Measurements from ENCODE around the gene GSK3A. TPM values are rescaled to one million over a fixed set of nuclear protein-coding genes. Genes with fewer than 3 reads are reported as not detected.

Gene GSK3A
- total RNA-seq, 1 experiment from 2014 or later: 50.8 TPM

DNA sequence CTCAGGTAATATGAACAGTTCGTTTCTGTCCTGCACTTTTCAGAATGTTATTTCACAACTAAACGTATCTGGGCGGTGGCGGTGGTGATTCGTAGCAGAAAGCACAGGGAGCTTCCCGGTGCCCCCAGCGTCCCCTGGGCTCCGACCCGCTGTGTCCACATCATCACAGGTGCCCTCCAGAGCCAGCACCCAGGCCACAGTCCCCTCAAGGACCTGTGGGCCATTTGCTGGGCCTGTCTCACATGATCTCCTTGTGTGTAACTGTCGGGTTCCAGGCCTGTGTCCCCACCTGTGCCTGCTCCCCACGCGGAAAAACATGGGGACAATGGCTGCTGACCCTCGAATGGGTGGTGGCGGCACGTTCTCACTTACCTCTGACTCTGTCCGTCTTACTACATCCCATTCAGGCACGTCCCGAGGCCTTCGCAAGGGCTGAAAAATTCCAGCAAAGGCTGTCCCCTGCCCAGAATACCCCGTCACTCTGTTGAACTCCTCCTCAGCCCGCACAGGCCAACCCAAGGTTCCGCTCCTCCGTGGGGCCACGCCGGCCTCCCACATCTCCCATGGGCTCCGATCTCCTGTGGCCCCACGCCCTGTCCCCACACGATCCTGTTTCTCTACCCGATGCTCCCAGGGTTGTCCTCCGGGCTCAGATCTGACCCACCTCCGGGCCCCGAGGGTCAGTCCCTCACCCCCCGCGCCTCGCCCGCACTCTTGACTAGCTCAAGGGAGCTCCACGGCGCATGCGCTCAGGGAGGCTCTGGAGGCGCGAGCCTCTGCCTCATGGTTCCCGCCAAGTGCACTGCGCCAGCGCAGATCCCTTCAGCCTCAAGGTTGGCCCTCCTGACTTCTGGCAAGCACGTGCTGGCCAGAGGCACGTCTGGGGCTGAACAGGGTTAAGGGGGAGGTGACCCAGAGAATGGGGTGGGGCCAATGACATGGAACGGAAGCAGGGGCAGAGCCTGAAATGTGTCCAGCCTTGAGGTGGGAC is 46.1 kb downstream of the GSK3A start:
- Mint-ChIP-seq H3K4me3 (no peak overlapping the region), H3K36me3 (peaks cover 52% of the 10 kb centered on the region)
- CTCF ChIA-PET: interaction anchor here (1.6 kb wide), 1 partner anchor 87 kb away, joined by 5 read pairs; no protein-coding TSS in a partner anchor
- TF ChIP-seq, protein P1, sequence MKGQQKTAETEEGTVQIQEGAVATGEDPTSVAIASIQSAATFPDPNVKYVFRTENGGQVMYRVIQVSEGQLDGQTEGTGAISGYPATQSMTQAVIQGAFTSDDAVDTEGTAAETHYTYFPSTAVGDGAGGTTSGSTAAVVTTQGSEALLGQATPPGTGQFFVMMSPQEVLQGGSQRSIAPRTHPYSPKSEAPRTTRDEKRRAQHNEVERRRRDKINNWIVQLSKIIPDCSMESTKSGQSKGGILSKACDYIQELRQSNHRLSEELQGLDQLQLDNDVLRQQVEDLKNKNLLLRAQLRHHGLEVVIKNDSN (CRISPR knock-in tag; IDR thresholded peaks at IDR 0.05): peak; percentile 32; the same call in 1 of the 2 replicates
- TF ChIP-seq FOXP1 (CRISPR knock-in tag; IDR thresholded peaks at IDR 0.05; ENCODE audit: borderline replicate concordance) (peak; percentile 83; the same call in 1 of the 2 replicates), ETV6 (CRISPR knock-in tag; IDR thresholded peaks at IDR 0.05) (peak; percentile 39; the same call in 1 of the 2 replicates), NFE2L1 (CRISPR knock-in tag; IDR thresholded peaks at IDR 0.05) (peak; percentile 52; the same call in 1 of the 2 replicates), FOXK1 (CRISPR knock-in tag; IDR thresholded peaks at IDR 0.05) (no peak), NFYB (CRISPR knock-in tag; conservative IDR thresholded peaks at IDR 0.05; ENCODE audit: low read depth) (no peak), FOXJ3 (CRISPR knock-in tag; IDR thresholded peaks at IDR 0.05; ENCODE audit: borderline replicate concordance) (no peak), IRF2 (CRISPR knock-in tag; IDR thresholded peaks at IDR 0.05; ENCODE audit: borderline replicate concordance, low read depth) (no peak), ZNF671 (CRISPR knock-in tag; IDR thresholded peaks at IDR 0.05) (no peak), OVOL2 (CRISPR knock-in tag; IDR thresholded peaks at IDR 0.05; ENCODE audit: borderline replicate concordance) (no peak), ZNF121 (CRISPR knock-in tag; IDR thresholded peaks at IDR 0.05) (0 out of 2 replicates have a peak, but pooled peaks have one; percentile 7), MXD4 (CRISPR knock-in tag; IDR thresholded peaks at IDR 0.05; ENCODE audit: borderline replicate concordance) (no peak), NR2C2 (CRISPR knock-in tag; IDR thresholded peaks at IDR 0.05) (0 out of 2 replicates have a peak, but pooled peaks have one; percentile 16), ZBTB21 (CRISPR knock-in tag; IDR thresholded peaks at IDR 0.05; ENCODE audit: borderline replicate concordance) (0 out of 2 replicates have a peak, but pooled peaks have one; percentile 59), ESRRA (CRISPR knock-in tag; IDR thresholded peaks at IDR 0.05; ENCODE audit: borderline replicate concordance) (no peak)
- TF ChIP-seq, protein P2, sequence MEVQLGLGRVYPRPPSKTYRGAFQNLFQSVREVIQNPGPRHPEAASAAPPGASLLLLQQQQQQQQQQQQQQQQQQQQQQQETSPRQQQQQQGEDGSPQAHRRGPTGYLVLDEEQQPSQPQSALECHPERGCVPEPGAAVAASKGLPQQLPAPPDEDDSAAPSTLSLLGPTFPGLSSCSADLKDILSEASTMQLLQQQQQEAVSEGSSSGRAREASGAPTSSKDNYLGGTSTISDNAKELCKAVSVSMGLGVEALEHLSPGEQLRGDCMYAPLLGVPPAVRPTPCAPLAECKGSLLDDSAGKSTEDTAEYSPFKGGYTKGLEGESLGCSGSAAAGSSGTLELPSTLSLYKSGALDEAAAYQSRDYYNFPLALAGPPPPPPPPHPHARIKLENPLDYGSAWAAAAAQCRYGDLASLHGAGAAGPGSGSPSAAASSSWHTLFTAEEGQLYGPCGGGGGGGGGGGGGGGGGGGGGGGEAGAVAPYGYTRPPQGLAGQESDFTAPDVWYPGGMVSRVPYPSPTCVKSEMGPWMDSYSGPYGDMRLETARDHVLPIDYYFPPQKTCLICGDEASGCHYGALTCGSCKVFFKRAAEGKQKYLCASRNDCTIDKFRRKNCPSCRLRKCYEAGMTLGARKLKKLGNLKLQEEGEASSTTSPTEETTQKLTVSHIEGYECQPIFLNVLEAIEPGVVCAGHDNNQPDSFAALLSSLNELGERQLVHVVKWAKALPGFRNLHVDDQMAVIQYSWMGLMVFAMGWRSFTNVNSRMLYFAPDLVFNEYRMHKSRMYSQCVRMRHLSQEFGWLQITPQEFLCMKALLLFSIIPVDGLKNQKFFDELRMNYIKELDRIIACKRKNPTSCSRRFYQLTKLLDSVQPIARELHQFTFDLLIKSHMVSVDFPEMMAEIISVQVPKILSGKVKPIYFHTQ (CRISPR knock-in tag; IDR thresholded peaks at IDR 0.05): no peak
- TF ChIP-seq, protein P3, sequence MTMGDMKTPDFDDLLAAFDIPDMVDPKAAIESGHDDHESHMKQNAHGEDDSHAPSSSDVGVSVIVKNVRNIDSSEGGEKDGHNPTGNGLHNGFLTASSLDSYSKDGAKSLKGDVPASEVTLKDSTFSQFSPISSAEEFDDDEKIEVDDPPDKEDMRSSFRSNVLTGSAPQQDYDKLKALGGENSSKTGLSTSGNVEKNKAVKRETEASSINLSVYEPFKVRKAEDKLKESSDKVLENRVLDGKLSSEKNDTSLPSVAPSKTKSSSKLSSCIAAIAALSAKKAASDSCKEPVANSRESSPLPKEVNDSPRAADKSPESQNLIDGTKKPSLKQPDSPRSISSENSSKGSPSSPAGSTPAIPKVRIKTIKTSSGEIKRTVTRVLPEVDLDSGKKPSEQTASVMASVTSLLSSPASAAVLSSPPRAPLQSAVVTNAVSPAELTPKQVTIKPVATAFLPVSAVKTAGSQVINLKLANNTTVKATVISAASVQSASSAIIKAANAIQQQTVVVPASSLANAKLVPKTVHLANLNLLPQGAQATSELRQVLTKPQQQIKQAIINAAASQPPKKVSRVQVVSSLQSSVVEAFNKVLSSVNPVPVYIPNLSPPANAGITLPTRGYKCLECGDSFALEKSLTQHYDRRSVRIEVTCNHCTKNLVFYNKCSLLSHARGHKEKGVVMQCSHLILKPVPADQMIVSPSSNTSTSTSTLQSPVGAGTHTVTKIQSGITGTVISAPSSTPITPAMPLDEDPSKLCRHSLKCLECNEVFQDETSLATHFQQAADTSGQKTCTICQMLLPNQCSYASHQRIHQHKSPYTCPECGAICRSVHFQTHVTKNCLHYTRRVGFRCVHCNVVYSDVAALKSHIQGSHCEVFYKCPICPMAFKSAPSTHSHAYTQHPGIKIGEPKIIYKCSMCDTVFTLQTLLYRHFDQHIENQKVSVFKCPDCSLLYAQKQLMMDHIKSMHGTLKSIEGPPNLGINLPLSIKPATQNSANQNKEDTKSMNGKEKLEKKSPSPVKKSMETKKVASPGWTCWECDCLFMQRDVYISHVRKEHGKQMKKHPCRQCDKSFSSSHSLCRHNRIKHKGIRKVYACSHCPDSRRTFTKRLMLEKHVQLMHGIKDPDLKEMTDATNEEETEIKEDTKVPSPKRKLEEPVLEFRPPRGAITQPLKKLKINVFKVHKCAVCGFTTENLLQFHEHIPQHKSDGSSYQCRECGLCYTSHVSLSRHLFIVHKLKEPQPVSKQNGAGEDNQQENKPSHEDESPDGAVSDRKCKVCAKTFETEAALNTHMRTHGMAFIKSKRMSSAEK (CRISPR knock-in tag; IDR thresholded peaks at IDR 0.05; ENCODE audit: borderline replicate concordance): 0 out of 2 replicates have a peak, but pooled peaks have one; percentile 51
- TF ChIP-seq, protein P4, sequence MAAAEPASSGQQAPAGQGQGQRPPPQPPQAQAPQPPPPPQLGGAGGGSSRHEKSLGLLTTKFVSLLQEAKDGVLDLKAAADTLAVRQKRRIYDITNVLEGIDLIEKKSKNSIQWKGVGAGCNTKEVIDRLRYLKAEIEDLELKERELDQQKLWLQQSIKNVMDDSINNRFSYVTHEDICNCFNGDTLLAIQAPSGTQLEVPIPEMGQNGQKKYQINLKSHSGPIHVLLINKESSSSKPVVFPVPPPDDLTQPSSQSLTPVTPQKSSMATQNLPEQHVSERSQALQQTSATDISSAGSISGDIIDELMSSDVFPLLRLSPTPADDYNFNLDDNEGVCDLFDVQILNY (CRISPR knock-in tag; IDR thresholded peaks at IDR 0.05): 0 out of 2 replicates have a peak, but pooled peaks have one; percentile 52
- TF ChIP-seq, protein P5, sequence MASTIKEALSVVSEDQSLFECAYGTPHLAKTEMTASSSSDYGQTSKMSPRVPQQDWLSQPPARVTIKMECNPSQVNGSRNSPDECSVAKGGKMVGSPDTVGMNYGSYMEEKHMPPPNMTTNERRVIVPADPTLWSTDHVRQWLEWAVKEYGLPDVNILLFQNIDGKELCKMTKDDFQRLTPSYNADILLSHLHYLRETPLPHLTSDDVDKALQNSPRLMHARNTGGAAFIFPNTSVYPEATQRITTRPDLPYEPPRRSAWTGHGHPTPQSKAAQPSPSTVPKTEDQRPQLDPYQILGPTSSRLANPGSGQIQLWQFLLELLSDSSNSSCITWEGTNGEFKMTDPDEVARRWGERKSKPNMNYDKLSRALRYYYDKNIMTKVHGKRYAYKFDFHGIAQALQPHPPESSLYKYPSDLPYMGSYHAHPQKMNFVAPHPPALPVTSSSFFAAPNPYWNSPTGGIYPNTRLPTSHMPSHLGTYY (CRISPR knock-in tag; IDR thresholded peaks at IDR 0.05): no peak
- TF ChIP-seq, protein P6, sequence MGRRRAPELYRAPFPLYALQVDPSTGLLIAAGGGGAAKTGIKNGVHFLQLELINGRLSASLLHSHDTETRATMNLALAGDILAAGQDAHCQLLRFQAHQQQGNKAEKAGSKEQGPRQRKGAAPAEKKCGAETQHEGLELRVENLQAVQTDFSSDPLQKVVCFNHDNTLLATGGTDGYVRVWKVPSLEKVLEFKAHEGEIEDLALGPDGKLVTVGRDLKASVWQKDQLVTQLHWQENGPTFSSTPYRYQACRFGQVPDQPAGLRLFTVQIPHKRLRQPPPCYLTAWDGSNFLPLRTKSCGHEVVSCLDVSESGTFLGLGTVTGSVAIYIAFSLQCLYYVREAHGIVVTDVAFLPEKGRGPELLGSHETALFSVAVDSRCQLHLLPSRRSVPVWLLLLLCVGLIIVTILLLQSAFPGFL (CRISPR knock-in tag; IDR thresholded peaks at IDR 0.05; ENCODE audit: borderline replicate concordance): no peak
- TF ChIP-seq, protein P7, sequence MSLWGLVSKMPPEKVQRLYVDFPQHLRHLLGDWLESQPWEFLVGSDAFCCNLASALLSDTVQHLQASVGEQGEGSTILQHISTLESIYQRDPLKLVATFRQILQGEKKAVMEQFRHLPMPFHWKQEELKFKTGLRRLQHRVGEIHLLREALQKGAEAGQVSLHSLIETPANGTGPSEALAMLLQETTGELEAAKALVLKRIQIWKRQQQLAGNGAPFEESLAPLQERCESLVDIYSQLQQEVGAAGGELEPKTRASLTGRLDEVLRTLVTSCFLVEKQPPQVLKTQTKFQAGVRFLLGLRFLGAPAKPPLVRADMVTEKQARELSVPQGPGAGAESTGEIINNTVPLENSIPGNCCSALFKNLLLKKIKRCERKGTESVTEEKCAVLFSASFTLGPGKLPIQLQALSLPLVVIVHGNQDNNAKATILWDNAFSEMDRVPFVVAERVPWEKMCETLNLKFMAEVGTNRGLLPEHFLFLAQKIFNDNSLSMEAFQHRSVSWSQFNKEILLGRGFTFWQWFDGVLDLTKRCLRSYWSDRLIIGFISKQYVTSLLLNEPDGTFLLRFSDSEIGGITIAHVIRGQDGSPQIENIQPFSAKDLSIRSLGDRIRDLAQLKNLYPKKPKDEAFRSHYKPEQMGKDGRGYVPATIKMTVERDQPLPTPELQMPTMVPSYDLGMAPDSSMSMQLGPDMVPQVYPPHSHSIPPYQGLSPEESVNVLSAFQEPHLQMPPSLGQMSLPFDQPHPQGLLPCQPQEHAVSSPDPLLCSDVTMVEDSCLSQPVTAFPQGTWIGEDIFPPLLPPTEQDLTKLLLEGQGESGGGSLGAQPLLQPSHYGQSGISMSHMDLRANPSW (CRISPR knock-in tag; conservative IDR thresholded peaks at IDR 0.05; ENCODE audit: low read depth): no peak

More for the DNA sequence above, 46.1 kb downstream of the GSK3A start:
- DNase-seq (ENCODE audit: low spot score): peak; percentile 49
- POLR2A ChIA-PET: no interaction called here
- Mint-ChIP-seq H3K27ac (peak overlapping the region; percentile 52), H3K4me1 (peaks cover 31% of the 10 kb centered on the region), H3K9me3 (peaks cover 13% of the 10 kb centered on the region), H3K27me3 (ENCODE audit: low read depth) (peaks cover 30% of the 10 kb centered on the region)
- ATAC-seq: peak; percentile 72

Measured in WTC11 (cell line).